GM21717 (cell line): ENCODE data around the gene LMAN2.
"Not testable (repeated sequence)": the region's sequence is repeated elsewhere in the genome, so short reads cannot be mapped to it uniquely, and the experiment has no call there.

Experiments used
- ATAC-seq: cut with Tn5 transposase; IDR thresholded peaks from one replicate; pipeline ENCODE4 v1.9.1; 2021; ENCODE audit warnings: mild to moderate bottlenecking, moderate library complexity; ENCODE audit not compliant: unreplicated experiment

Gene LMAN2

GRCh38 chr5:177365845-177366527, 14.5 kb upstream of the LMAN2 start:
- no peak for ATAC-seq

DNA sequence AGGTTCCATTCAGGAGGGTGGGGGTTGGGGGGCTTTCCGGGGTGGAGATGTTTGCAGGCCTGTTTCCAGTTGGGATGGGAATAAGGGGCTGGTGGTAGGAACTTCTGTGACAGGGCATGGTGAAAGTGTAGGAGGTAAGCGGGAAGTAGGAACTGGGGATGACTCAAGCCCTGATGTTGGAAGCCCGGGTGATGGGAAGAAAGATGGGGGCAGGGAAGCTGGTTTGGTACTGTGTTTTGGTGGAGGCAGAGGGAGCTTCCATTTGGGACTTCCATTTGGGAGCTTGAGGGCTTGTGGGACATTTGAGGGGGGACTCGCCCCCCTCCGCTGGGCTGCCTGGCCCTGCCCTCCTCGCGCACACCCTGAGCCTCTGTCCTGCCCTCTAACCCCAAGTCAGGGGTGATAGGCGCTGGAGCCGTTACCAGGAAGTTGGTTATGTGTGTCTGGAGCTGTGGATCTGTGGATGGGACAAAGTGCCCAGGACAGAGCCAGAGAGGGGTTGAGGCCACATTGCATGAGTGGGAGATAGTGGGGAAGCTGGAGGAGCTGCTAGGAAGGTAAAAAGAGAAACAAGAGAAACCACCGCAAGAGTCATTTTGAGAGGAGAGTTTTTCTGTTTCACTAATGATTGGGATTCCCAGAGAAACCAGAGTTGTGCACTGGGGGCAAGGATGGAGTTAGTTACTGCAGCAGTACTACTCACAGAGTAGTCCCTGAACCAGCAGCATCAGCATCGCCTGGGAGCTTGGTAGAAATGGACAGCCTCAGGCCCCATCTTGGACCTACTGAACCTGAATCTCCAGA, 12.9 kb upstream of the LMAN2 start:
- no peak for ATAC-seq

DNA sequence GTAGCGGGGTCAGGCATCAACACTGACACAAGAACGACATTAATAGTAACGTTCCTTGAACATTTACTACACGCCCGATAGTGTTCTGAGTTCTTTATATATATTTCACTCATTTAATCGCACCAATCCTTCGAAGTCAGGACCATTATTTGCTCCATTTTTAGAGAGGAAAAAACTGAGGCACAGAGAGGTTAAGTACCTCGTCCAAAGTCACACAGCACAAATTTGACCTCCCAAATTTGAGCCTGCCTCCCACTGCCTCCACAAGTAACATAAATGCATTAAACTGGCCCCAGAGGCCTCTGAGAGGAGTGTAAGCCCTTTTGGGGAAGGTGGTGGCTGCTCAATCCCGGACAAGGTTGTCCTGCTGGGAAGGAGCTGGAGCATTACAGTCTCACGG, 12.1 kb upstream of the LMAN2 start:
- ATAC-seq = no peak

DNA sequence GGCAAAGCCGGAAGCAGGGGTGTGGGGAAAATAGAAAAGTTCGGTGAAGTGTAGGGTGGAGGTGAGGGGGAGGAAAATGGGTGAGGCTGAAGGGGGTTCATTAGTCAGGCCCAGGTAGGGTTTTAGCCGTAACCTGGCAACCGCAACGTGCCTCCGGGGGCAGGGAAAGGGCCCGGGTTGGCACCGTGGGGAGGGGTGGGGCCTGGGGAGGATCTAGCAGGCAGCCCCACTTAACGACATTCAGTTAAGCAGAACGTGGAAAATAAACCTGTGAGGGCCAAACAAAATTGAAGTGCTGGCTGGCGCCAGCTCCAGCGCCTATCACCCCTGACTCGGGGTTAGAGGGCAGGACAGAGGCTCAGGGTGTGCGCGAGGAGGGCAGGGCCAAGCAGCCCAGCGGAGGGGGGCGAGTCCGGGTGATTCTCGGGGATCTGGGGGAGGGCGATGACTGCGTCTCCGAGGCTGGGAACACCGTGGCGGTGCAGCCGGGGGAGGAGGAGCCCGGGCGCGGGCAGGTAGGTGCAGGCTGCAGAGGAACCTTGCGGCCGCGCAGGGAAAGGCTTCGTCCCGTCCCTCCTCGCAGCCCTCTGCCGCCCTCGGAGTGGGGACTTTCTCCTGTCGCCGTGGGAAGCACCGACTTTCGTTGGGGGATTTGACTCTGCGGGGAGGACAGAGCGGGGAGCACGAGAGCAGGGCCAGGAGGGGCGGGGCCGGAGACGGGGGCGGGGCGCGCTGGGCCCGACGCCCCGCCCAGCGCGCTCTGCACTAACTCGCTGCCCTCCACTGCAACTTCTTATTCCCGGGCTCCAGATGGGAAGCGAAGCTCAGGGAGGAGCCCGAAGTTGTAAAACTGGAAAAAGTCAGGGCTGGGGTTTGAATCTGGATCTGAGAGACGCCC, 11.4 kb upstream of the LMAN2 start:
- ATAC-seq = peak; percentile 35

DNA sequence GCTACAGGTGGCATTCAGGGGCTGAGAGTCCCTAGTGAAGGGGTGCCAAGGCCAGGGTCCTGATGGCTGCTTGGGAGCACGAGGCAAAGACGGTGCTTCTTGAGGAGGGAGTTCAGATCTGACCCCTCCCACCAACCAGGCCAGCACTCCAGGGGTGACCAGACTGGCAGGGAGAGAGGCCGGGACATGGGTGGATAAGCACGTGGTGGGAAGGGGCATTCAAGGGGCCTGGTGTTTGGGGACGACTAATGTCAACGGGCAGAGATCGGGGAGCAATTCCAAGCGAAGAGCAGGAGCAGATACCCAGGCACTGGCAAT, 10.8 kb upstream of the LMAN2 start:
- no peak for ATAC-seq

GRCh38 chr5:177361418-177362291, 10.2 kb upstream of the LMAN2 start:
- no peak for ATAC-seq

- ATAC-seq = not testable (repeated sequence)
Observed at GRCh38 chr5:177360740-177361139, 9.3 kb upstream of the LMAN2 start.

DNA sequence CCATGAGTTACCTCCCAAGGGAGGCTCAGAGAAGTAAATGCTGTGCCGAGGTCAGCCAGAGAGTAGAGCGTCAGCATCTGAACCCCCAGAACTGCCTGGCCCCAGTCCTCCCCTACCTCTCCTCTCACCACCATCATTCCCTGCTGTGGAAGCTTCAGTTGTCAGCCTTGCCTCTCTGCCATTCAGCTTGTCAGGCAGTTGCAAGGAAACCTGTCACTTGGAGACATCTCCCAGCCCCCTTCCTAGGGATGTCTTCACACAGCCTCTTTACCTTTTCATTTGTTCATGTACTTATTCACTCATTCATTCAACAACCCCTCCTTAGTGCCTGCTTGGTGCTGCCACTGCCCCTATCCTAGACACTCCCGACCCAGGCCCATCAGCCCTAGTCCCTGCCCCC, 8.4 kb upstream of the LMAN2 start:
- ATAC-seq = no peak

DNA sequence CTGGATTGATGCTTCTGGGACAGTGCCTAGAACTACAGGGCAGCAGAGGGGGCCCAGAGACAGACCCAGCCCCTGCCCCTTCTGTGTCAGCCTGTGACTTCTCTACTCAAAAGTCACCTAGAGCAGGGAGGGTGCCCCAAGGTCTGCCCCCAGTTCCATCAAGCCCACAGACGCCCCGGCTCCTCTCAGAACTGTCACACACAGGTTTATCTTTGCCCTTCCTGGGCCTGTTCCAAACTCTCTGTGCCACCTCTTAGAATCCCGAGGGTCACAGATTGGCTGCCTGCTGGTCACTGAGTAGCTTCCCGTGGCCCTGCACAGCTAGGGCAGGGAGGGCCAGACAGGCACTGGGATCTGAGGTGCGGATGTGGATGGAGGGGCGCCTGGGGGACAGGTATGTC, 8.0 kb upstream of the LMAN2 start:
- ATAC-seq = no peak

DNA sequence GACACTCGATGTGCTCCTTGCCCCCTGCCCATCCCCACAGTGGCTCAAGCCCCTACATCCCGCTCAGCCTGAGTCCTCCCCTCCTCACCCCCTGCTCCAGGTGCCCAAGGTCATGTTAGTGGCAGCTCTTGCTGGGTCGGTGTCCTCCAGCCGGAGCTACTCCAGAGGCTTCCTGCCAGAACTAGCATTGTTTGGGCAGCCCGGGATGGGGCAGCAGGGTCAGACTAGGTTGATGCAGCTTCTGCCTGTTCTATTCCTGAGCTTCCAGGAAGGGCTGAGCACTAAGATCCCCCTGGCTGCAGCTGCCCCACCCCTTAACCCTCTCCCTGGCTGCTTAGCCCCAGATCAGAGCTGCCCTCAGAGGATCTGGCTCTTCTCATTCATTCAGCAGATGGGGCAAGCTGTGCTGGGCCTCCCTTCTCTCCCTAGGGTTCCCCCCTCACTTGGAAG, 6.9 kb upstream of the LMAN2 start:
- no peak for ATAC-seq

- ATAC-seq = peak; percentile 80
Observed at GRCh38 chr5:177357459-177358351, 6.2 kb upstream of the LMAN2 start, which contains the start of gene RGS14. Gene RGS14 (plus strand): TSS chr5:177357924. CDS start chr5:177358025, 101 bp downstream.

DNA sequence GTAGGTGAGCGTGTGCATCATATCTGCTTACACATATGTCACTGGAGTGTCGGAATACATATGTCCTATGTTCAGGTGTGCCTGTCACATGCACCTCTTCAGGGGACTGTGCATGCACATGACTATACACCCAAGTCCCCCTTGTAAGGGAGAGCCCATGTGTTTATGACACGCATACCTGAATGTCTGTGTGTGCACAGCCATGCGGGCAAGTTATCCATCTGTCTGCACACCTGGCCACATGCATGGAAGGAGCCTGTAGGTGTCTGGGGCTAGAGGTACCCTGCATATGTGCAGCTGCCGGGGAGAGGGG, 5.6 kb upstream of the LMAN2 start:
- ATAC-seq = peak; percentile 3

- no peak for ATAC-seq
Observed at GRCh38 chr5:177356746-177357145, 5.3 kb upstream of the LMAN2 start.

DNA sequence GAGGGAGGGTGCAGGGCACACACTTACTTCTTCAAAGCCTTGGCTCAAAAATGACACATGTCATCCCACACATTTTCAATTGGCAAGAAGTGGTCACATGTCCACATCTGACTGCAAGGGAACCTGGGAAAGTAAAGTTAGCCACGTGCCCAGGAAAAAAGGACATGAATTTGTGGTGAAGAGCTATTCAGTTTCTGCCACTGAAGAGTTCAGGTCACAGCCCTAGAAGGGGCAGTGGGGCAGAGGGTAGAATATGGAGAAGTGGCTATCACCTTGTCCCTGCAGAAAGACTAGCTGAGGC, 4.3 kb upstream of the LMAN2 start:
- no peak for ATAC-seq

DNA sequence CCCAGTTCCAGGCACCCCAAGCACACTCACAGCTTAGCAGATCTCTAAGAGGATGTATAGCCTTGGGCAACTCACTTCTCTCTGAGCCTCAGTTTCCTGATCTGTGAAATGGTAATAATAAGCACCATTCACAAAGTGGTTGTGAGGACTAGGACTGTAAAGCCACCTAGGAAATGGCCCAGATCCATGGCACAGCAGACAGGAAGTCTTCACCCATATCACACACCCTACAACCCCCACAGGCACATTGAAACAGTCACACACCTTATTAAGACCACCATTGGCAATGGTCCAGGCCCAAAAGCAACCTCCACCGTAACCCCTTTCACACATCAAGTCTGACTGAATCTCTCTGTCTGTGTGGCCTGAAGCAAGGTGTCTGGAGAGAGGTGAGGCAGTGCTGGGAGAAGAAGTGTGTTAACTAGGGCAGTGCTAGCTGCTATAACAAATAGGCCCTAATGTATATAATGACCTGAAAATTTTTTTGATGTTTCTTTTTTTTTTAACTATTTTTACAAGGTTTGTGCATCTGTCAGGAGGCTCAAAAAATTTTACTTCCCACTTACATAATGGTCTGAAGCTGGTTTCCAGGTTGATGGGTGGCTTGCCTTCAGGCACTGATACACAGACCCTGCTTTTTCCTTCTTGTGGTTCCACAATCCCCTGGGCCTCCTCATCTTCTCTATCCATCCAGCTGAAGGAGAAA, 3.8 kb upstream of the LMAN2 start:
- ATAC-seq = no peak

DNA sequence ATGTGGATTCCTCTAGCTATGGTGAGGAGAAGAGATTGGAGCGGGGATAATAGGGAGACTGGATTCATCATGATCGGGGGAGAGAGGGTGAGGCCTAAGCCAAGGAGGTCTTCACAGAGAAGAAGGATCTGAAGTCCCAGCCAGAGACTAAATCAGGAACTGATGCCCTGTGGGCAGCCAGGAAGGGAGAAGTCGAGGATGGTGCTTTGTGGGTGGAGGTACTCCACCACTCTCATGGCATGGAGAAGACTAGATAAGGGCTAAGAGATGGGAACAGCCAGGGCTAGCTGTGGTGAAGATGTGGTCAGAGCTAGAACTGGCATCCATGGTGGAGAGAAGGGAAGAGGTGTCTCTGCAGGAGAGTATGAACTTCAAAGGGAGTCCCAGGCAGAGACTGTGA, 3.2 kb upstream of the LMAN2 start:
- ATAC-seq = no peak

- ATAC-seq = no peak
Observed at GRCh38 chr5:177354256-177354655, 2.8 kb upstream of the LMAN2 start.

DNA sequence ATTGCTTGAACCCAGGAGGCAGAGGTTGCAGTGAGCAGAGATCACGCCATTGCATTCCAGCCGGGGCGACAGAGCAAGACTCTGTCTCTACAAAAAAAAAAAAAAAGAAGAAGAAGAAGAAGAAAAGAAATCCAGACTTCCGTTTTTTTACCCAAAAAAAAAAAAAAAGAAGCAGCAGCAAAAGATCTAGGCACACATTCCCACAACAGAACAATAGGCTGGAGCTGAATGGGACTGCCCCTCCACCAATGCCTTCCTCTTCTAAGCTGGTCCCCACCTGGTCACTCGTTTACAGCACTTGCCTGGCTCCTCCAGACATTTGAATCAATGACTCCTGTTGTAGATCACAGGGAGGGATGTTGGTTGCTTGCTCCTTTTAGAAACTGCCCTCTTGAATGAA, 1.6 kb upstream of the LMAN2 start:
- no peak for ATAC-seq

- no peak for ATAC-seq
Observed at GRCh38 chr5:177350776-177351391, 584 bp downstream of the LMAN2 start.
